Hepatocyte (in vitro differentiated cells): ENCODE data around the gene SERP2.

ENCODE experiments used
- EZH2 ChIP-seq: fragments of 200-600 bp; sonication (generic); IDR thresholded peaks from 2 replicates; pipeline ENCODE4 v1.6.1; 2016; ENCODE audit warnings: antibody characterized with exemption, mild to moderate bottlenecking, borderline replicate concordance
- TF ChIP-seq, protein P1 (sequence below): fragments of 200-600 bp; sonication (generic); IDR thresholded peaks from 2 replicates; pipeline ENCODE4 v1.5.1; 2016; ENCODE audit warnings: antibody characterized with exemption, mild to moderate bottlenecking; ENCODE audit not compliant: poor library complexity

DNA sequence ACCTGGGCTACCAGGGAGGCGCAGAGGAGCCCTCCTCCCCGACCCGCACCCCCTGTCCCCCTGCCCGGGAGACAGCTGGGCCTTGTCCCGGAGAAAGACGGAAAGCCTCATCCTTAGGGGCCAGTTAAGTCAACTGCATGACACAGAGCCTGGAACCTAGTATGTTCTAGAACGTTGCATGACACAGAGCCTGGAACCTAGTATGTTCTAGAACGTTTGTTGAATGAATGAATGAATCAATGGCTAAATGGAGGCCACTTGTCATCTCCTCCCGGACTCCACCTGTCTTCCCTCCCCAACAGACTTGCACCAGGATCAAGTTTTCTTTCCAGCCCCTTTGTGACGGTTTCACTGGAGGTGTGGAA is 706 bp downstream of the SERP2 start:
- TF ChIP-seq, protein P1, sequence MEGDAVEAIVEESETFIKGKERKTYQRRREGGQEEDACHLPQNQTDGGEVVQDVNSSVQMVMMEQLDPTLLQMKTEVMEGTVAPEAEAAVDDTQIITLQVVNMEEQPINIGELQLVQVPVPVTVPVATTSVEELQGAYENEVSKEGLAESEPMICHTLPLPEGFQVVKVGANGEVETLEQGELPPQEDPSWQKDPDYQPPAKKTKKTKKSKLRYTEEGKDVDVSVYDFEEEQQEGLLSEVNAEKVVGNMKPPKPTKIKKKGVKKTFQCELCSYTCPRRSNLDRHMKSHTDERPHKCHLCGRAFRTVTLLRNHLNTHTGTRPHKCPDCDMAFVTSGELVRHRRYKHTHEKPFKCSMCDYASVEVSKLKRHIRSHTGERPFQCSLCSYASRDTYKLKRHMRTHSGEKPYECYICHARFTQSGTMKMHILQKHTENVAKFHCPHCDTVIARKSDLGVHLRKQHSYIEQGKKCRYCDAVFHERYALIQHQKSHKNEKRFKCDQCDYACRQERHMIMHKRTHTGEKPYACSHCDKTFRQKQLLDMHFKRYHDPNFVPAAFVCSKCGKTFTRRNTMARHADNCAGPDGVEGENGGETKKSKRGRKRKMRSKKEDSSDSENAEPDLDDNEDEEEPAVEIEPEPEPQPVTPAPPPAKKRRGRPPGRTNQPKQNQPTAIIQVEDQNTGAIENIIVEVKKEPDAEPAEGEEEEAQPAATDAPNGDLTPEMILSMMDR = no peak
- no peak for TF ChIP-seq EZH2
